ENCODE measurements around the gene ZMYND8.
A peak's percentile ranks its signal among the peaks of the same experiment; 100 is the strongest.

Gene ZMYND8

DNA sequence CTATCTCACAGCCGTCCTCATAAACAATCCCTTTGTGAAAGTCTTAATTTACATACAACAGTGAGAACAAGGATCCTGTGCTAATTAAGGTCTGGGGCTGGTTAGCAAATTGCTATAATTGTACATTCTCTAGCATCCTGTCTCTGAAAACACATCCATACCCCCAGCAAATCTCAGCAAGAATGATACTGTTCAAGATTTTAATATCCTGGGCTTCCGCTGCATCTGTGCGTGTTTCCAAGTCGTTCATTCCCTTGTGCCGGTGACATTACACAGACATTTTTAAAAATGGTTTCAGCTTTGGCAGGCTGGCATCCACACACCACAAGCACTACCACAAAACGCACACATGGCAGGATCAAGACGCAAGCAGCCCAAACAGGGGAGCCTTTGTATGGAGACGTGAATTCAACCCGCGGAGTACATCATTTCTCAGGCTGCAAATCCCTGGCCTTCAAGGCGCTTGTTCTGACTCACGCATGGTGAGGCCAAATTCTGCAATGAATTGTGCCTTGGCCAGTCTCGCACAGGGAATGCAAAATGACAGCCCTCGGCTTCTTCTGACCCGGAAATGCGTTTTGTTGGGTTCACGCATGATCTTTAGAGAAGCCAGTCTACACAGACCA lies 20.3 kb downstream of the ZMYND8 start:
- H3K4me1 Mint-ChIP-seq (ENCODE audit: low read depth) = peaks cover 57% of the 10 kb centered on the region
- H3K27me3 Mint-ChIP-seq = no peaks in the 10 kb centered on the region
- peaks cover 72% of the 10 kb centered on the region for H3K36me3 Mint-ChIP-seq (ENCODE audit: low read depth)
- no peak overlapping the region for H3K4me3 Mint-ChIP-seq
- H3K9me3 Mint-ChIP-seq = no peaks in the 10 kb centered on the region
- DNase-seq = no peak
- H3K27ac Mint-ChIP-seq = no peak overlapping the region

DNA sequence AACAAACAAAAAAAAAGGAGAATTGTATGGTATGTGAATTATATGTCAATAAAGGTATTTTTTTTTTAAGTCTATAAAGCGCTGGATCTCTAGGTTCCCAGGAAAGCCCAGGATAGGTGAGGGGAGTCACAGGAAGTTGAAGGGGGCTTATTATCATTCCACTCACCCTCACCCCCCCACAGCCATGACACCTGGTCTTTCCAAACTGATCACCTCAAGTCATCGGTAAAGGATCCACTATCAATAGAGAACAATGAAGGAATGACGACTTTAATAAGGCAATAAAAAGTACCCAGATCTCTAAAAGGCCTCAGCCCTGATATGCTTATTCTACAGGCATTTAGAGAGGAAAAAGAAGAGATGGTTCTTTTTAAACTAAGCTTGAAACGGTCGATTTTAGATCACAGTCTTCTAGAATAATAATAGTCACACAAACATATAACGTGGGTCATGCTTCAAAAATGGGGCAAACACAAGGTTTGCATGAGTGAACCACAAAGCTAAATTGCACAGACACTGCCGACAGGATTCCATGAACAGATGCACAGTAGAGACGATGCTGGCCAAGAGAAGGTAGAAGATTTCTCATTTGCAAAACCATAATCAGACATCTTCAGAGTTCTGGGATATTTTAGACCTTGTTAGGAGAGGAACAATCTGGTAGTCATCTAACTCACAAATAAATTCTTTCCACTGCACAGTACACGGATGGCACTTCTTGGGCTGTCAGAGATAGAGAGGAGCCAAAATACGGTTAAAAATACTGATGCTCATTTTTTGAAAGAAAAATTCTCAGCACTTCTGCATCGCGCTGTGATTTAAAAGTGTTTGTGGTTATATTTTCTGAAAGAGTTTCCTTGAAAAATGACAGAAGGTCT lies 21.0 kb downstream of the ZMYND8 start:
- Mint-ChIP-seq H3K27me3 (no peaks in the 10 kb centered on the region), H3K4me3 (no peak overlapping the region), H3K4me1 (ENCODE audit: low read depth) (peaks cover 60% of the 10 kb centered on the region), H3K9me3 (no peaks in the 10 kb centered on the region), H3K27ac (no peak overlapping the region), H3K36me3 (ENCODE audit: low read depth) (peaks cover 74% of the 10 kb centered on the region)
- DNase-seq = no peak

DNA sequence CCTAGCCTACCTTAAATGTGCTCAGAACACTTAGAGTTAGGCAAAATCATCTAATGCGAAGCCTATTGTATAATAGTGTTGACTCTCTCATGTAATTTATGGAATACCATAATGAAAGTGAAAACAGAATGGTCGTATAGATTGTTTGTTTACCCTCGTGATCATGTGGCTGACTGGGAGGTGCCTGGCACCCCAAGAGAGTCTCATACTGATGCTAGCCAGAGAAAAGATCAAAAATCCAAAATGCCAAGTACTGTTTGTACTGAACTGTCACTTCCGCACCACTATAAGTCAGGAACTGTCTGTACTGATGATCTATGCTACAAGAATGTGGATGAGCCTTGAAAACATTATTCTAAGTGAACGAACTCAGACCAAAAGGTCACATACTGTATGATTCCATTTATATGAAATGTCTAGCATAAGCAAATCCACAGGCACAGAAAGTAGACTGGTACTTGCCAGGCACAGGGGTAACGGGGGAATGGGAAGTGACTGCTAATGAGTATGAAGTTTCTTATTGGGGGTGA lies 22.4 kb downstream of the ZMYND8 start:
- peaks cover 75% of the 10 kb centered on the region for H3K36me3 Mint-ChIP-seq (ENCODE audit: low read depth)
- H3K27me3 Mint-ChIP-seq = no peaks in the 10 kb centered on the region
- peak overlapping the region; percentile 20 for H3K27ac Mint-ChIP-seq
- H3K9me3 Mint-ChIP-seq = no peaks in the 10 kb centered on the region
- H3K4me1 Mint-ChIP-seq (ENCODE audit: low read depth) = peaks cover 66% of the 10 kb centered on the region
- H3K4me3 Mint-ChIP-seq = no peak overlapping the region
- DNase-seq = no peak

DNA sequence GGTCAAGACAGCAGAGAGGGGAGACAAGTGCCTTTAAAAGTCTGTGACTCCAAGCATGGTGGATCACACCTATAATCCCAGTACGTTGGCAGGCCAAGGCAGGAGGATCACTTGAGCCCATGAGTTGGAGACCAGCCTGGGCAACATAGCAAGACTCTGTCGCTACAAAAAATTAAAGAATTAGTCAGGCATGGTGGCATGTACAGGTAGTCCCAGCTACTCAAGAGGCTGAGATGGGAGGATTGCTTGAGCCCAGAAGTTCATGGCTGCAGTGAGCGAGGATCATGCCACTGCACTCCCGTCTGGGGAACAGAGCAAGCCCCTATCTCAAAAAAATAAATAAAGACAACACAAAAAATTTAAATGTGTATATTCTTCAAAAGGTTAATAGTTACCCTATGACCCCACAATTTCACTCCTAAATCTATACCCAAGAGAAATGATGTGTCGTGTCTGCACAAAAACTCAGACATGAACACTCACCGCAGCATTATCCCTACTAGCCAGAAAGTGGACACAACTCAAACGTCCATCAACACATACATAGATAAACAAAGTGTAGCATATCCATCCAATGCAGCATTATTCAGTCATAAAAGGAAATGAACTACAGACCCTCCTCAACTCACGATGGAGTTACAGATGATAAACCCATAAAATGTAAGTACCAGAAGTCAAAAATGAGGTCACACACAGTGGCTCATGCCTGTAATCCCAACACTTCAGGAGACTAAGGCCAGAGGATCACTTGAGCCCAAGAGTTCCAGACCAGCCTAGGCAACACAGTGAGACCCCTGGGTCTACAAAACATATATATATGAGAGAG lies 23.9 kb downstream of the ZMYND8 start:
- Mint-ChIP-seq H3K9me3 (no peaks in the 10 kb centered on the region), H3K36me3 (ENCODE audit: low read depth) (peaks cover 70% of the 10 kb centered on the region), H3K4me1 (ENCODE audit: low read depth) (peaks cover 70% of the 10 kb centered on the region), H3K27me3 (no peaks in the 10 kb centered on the region), H3K27ac (peak overlapping the region; percentile 78), H3K4me3 (no peak overlapping the region)
- DNase-seq = no peak

DNA sequence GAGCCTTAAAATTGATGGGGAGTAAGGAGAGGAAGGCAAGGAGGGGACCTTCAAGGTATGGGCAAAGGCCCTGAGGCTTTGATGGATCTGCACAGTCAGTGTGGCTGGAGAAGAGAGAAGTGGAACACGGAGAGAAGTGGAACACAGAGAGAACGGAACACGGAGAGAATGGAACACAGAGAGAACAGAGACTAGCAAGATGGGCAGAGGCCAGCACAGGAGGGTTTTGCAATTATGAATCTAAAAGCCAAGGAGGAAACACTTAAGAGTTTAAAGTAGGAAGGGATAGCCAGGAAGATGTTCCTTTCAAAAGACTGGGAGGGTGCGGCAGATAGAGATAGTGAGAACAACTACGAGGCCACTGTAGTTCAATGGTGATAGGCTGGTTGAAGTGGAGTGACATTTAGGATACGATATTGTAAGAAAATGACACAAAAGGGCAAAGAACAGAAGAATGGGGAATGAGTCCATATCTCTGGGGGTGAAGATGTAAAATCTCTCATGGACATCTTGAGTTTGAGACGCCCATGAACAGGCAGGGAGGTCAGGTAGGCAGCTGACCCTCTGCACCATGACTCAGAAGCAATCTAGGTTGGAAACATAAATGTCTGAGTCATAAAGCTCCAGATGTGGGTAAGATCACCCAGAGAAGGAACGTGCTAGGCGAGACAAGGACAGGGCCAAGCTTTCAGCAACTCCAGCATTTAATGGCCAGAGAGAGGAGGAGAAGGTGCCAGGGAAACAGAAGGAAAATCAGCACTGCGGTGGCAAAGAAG lies 25.4 kb downstream of the ZMYND8 start:
- DNase-seq = no peak
- H3K4me1 Mint-ChIP-seq (ENCODE audit: low read depth) = peaks cover 66% of the 10 kb centered on the region
- H3K4me3 Mint-ChIP-seq = no peak overlapping the region
- no peaks in the 10 kb centered on the region for H3K9me3 Mint-ChIP-seq
- H3K27ac Mint-ChIP-seq = peak overlapping the region; percentile 48
- peaks cover 68% of the 10 kb centered on the region for H3K36me3 Mint-ChIP-seq (ENCODE audit: low read depth)
- no peaks in the 10 kb centered on the region for H3K27me3 Mint-ChIP-seq

DNA sequence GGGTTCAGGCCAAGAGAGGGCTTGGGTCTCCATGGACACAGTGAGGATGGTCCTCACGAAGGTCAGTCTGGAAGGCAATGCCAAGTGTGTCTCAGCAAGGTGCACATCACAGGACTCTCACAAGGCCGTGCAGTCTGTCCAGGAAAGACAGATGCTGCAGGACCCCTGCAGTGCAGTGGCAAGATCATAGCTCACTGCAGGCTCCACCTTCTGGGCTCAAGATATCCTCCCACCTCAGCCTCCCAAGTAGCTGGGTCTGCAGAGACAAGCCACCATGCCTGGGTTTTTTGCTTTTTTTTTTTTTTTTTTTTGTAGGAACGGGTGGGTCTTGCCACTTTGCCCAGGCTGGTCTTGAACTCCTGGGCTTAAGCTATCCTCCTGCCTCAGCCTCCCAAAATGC lies 26.4 kb downstream of the ZMYND8 start:
- Mint-ChIP-seq H3K4me1 (ENCODE audit: low read depth) (peaks cover 61% of the 10 kb centered on the region), H3K4me3 (no peak overlapping the region), H3K9me3 (no peaks in the 10 kb centered on the region), H3K36me3 (ENCODE audit: low read depth) (peaks cover 60% of the 10 kb centered on the region), H3K27me3 (no peaks in the 10 kb centered on the region), H3K27ac (peak overlapping the region; percentile 26)
- DNase-seq = no peak

DNA sequence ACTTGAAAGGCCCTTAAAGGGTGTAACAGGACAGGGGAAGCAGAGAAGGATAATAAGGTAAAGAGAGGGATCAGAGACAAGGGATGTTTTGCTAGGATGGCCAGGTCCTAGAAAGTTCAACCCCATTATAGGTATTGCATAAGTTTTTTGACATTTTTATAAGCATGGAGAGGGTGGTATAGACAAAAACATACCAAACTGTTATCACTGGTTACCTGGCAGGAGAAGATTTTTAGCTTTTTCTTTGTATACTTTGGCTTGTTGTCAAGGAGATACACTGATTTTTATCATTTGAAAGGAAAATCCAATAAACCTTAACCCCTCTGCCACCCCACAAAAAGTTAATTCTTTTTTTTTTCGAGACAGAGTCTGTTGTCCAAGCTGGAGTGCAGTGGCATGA lies 28.4 kb downstream of the ZMYND8 start:
- Mint-ChIP-seq H3K9me3 (no peaks in the 10 kb centered on the region), H3K4me1 (ENCODE audit: low read depth) (peaks cover 65% of the 10 kb centered on the region), H3K27me3 (no peaks in the 10 kb centered on the region), H3K27ac (no peak overlapping the region), H3K4me3 (no peak overlapping the region), H3K36me3 (ENCODE audit: low read depth) (peaks cover 63% of the 10 kb centered on the region)
- DNase-seq = no peak

DNA sequence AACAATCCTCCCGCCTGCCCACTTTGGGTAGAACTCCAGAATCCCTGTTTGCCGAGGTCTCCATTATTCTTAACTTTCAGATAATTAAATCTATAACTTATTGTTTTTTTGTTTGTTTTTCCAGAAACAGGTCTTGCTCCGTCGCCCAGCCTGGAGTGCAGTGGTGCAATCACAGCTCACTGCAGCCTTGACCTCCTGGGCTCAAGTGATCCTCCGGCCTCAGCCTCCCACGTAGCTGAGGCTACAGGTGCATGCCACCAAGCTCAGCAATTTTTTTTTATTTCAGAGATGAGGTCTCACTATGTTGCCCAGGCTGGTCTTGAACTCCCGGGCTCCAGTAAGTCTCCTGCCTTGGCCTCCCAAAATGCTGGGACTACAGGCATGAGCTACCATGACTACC lies 28.8 kb downstream of the ZMYND8 start:
- Mint-ChIP-seq H3K36me3 (ENCODE audit: low read depth) (peaks cover 62% of the 10 kb centered on the region), H3K4me1 (ENCODE audit: low read depth) (peaks cover 64% of the 10 kb centered on the region), H3K27ac (no peak overlapping the region), H3K27me3 (no peaks in the 10 kb centered on the region), H3K9me3 (no peaks in the 10 kb centered on the region), H3K4me3 (no peak overlapping the region)
- no peak for DNase-seq

DNA sequence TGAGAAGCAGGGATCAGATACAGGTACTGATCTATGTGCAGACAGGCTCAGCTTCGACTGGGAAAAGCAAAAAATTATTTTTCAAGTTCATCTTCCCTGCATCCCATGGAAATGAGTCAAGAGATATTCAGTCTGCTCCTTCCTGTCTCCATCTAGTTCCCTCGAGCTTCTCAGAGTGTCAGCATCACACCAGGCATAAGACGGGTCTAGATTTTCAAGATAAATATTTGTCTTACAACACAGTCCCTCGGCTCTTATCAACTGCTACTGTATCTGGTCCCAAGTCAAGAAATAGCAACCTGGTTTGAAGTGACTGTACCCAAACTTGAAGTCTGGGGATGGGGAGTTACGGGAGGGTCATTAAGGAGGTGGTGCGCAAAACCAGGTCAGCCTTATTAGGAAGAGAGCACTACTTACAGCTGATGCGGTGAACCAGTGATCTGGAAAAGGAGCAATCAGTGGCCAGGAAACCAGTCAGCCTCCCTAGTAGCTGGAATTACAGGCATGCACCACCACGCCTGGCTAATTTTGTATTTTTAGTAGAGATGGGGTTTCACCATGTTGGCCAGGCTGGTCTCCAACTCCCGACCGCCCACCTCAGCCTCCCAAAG lies 29.7 kb downstream of the ZMYND8 start:
- Mint-ChIP-seq H3K27me3 (no peaks in the 10 kb centered on the region), H3K27ac (peak overlapping the region; percentile 58), H3K4me1 (ENCODE audit: low read depth) (peaks cover 60% of the 10 kb centered on the region), H3K36me3 (ENCODE audit: low read depth) (peaks cover 55% of the 10 kb centered on the region), H3K9me3 (no peaks in the 10 kb centered on the region), H3K4me3 (no peak overlapping the region)
- no peak for DNase-seq

DNA sequence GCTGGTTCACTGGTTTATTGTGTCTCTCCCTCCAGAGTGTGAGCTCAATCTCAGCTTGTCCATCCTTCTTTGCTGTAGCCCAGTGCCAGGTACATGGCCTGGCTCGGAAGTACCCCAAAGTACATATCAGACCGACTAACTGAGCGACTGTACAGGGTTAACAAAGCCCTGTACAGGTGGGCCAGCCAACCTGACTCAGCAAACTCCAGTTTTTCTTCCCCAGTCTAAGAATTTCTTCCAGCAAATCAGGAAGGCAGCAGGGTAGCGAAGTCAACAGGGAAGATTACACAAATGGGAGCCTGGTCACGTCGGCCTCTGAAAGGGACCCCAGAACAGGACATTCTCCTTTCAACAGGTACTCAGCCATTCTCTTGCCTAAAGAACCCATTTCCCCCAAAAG lies 31.3 kb downstream of the ZMYND8 start:
- Mint-ChIP-seq H3K27me3 (no peaks in the 10 kb centered on the region), H3K27ac (peak overlapping the region; percentile 52), H3K4me3 (no peak overlapping the region), H3K9me3 (no peaks in the 10 kb centered on the region), H3K36me3 (ENCODE audit: low read depth) (peaks cover 41% of the 10 kb centered on the region), H3K4me1 (ENCODE audit: low read depth) (peaks cover 59% of the 10 kb centered on the region)
- no peak for DNase-seq

DNA sequence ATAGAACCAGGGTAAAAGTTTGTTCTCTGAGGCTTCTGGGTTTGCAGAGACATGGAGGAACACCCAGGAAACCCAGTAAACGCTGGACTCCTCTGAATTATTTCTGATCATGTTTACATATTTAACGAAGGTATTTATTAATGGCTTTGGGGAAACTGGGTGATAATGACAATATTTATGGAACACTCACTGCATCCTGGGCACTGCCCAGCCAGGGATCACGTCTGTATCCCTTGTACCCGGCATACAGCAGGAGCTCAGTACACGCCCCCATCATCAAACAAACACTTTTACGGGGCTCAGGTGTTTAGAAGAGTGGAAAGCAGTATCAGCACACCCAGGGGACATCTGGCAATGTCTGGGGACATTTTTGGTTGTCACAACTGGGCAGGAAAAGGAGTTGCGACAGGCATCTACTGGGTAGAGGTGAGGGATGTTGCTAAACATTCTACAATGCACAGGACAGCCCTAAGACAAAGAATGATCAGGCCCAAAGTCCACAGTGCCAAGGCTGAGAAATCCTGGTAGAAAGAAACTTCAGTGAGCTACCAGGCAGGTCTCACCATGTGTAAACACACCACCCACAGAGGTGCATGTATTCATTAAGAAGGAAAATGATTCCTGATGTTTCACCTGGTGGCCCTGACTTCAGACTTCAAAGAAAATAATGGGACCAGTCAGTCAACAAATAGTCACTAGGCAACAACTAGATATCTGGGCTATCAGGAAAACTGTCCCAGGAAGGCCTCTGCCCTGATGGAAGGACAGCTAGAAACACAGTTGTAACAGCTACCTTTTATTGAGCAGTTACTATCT lies 35.3 kb downstream of the ZMYND8 start:
- H3K9me3 Mint-ChIP-seq = no peaks in the 10 kb centered on the region
- H3K4me3 Mint-ChIP-seq = no peak overlapping the region
- peaks cover 76% of the 10 kb centered on the region for H3K4me1 Mint-ChIP-seq (ENCODE audit: low read depth)
- DNase-seq = no peak
- H3K27ac Mint-ChIP-seq = peak overlapping the region; percentile 71
- no peaks in the 10 kb centered on the region for H3K27me3 Mint-ChIP-seq
- H3K36me3 Mint-ChIP-seq (ENCODE audit: low read depth) = peaks cover 37% of the 10 kb centered on the region

DNA sequence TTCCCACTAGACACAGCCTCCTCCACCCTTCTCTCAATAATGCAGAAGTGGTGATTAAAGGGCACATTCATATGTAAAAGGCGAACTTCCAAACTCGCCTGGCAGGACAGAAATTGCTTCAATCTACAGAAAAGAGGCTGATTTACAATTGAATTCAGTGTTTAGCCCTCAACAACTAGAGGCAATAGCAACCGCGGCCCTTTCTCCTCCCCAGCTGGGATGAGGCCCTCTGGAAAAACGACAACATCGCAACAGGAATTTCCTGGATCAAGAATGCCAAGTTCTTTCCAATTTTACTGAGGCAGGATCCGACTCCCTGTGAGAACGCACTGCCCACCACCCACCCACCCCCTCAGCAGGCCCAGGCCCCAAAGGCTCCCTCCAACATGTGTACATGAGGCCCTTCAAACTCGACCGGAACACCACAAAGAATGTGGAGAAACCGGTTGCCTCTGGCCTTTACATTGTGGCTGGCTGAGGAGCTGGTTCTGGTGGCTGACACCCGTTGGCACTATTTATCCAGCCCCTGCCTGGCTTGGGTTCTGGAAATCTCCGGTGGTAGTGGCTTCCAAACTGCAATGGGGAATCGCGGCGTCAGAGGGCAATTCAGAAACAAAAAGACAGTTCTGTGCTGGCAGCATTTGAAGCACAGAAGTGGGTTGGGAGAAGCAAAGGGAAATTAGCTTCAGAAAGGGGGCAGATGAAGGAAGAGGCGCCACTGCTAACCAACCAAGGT lies 36.8 kb downstream of the ZMYND8 start:
- H3K36me3 Mint-ChIP-seq (ENCODE audit: low read depth) = peaks cover 37% of the 10 kb centered on the region
- H3K27me3 Mint-ChIP-seq = no peaks in the 10 kb centered on the region
- no peak for DNase-seq
- H3K27ac Mint-ChIP-seq = peak overlapping the region; percentile 97
- H3K4me1 Mint-ChIP-seq (ENCODE audit: low read depth) = peaks cover 82% of the 10 kb centered on the region
- no peaks in the 10 kb centered on the region for H3K9me3 Mint-ChIP-seq
- H3K4me3 Mint-ChIP-seq = peak overlapping the region; percentile 60

Measured in activated T-cell treated with anti-CD3 and anti-CD28 coated beads, Interleukin-2, amount 50 U/mL, for 24 hours (primary cell).